Lower lobe of right lung (tissue), 2 donors: ENCODE data around the gene TUBGCP3. TPM values are rescaled to one million over a fixed set of nuclear protein-coding genes. Genes with fewer than 3 reads are reported as not detected.

Source experiments
- ATAC-seq, 2 donors: fragments of 200-7000 bp; cut with Tn5 transposase; one replicate each; pipeline ENCODE4 v1.9.1; 2020 to 2022; ENCODE audit warnings: mild to moderate bottlenecking in 2 of 2, moderate library complexity in 2 of 2
- DNase-seq: peaks from one replicate; pipeline ENCODE4 v3.0.0-alpha.2; 2020
- H3K27ac ChIP-seq: fragments of 200-600 bp; one replicate; pipeline ENCODE4 v1.8.0; 2022
- H3K27me3 ChIP-seq: fragments of 200-600 bp; one replicate; pipeline ENCODE4 v1.8.0; 2022; ENCODE audit warnings: low read depth
- H3K36me3 ChIP-seq: fragments of 200-600 bp; one replicate; pipeline ENCODE4 v1.8.0; 2022; ENCODE audit warnings: mild to moderate bottlenecking
- H3K4me1 ChIP-seq: fragments of 200-600 bp; one replicate; pipeline ENCODE4 v1.8.0; 2022
- H3K4me3 ChIP-seq: fragments of 200-600 bp; one replicate; pipeline ENCODE4 v1.8.0; 2022; ENCODE audit warnings: mild to moderate bottlenecking
- H3K9me3 ChIP-seq: fragments of 200-600 bp; one replicate; pipeline ENCODE4 v1.8.0; 2022
- CTCF ChIP-seq: fragments of 200-600 bp; IDR thresholded peaks from one replicate; pipeline ENCODE4 v1.8.0; 2022; ENCODE audit warnings: antibody characterized with exemption, mild to moderate bottlenecking
- intact Hi-C: fragments of 100-400 bp; cut with DNase I; formaldehyde crosslinking; loops from one replicate; pipeline ENCODE4 v1.11.0; 2022
- total RNA-seq: library from RNA; stranded (reverse); fragmentation: NEBNext Ultra II Directional; extraction: Animal tissue kit (Norgen Biotek cat#: 25700); gene quantifications from one replicate; pipeline ENCODE4 v1.2.1, GENCODE V29; 2021
- donor health status: DM: no; HTN: yes; CAD: no; lungs with severe emphysema.

Gene TUBGCP3
- total RNA-seq, 1 donor from 2014 or later = 34.5 TPM

- no peak for TF ChIP-seq CTCF
- Histone ChIP-seq H3K36me3 (no peaks in the 10 kb centered on the region), H3K27ac (no peak overlapping the region), H3K4me3 (no peak overlapping the region), H3K27me3 (peaks cover 15% of the 10 kb centered on the region), H3K4me1 (no peaks in the 10 kb centered on the region), H3K9me3 (no peaks in the 10 kb centered on the region)
- DNase-seq = no peak
- ATAC-seq = no peak
- intact Hi-C loops = no loop called here
Measured at GRCh38 chr13:112451512-112452379, 136.2 kb downstream of the TUBGCP3 start.

- DNase-seq (no peak), ATAC-seq (no peak)
- H3K4me3 ChIP-seq = no peak overlapping the region
- intact Hi-C loops = no loop called here
- no peaks in the 10 kb centered on the region for H3K4me1 ChIP-seq
- TF ChIP-seq CTCF = no peak
- H3K27me3 ChIP-seq = peaks cover 15% of the 10 kb centered on the region
- no peaks in the 10 kb centered on the region for H3K36me3 ChIP-seq
- no peak overlapping the region for H3K27ac ChIP-seq
- H3K9me3 ChIP-seq = no peaks in the 10 kb centered on the region
Measured at GRCh38 chr13:112450904-112451240, 137.1 kb downstream of the TUBGCP3 start.

GRCh38 chr13:112450118-112450903 is 137.6 kb downstream of the TUBGCP3 start:
- Histone ChIP-seq H3K9me3 (no peaks in the 10 kb centered on the region), H3K27ac (no peak overlapping the region), H3K4me1 (no peaks in the 10 kb centered on the region), H3K4me3 (no peak overlapping the region), H3K36me3 (no peaks in the 10 kb centered on the region), H3K27me3 (peaks cover 15% of the 10 kb centered on the region)
- intact Hi-C loops = no loop called here
- no peak for TF ChIP-seq CTCF
- ATAC-seq (no peak), DNase-seq (no peak)

GRCh38 chr13:112449545-112449930 is 138.4 kb downstream of the TUBGCP3 start:
- Histone ChIP-seq H3K9me3 (no peaks in the 10 kb centered on the region), H3K27me3 (peaks cover 17% of the 10 kb centered on the region), H3K4me3 (no peak overlapping the region), H3K27ac (no peak overlapping the region), H3K4me1 (no peaks in the 10 kb centered on the region), H3K36me3 (no peaks in the 10 kb centered on the region)
- no peak for TF ChIP-seq CTCF
- no peak for ATAC-seq
- intact Hi-C loops = no loop called here
- DNase-seq = no peak

GRCh38 chr13:112448621-112449544 is 139.1 kb downstream of the TUBGCP3 start:
- intact Hi-C loops = no loop called here
- no peak overlapping the region for H3K4me3 ChIP-seq
- no peaks in the 10 kb centered on the region for H3K9me3 ChIP-seq
- peaks cover 2% of the 10 kb centered on the region for H3K4me1 ChIP-seq
- ATAC-seq (no peak), DNase-seq (no peak)
- H3K36me3 ChIP-seq = no peaks in the 10 kb centered on the region
- no peak for TF ChIP-seq CTCF
- peaks cover 17% of the 10 kb centered on the region for H3K27me3 ChIP-seq
- H3K27ac ChIP-seq = no peak overlapping the region
